NCI-H1417 treated with DMSO at 0.1 percent for 48 hours (cell line): ENCODE data around the gene ATP2C1.
A peak's percentile ranks its signal among the peaks of the same experiment; 100 is the strongest.
"Not testable (repeated sequence)": the region's sequence is repeated elsewhere in the genome, so short reads cannot be mapped to it uniquely, and the experiment has no call there.

Experiments used
- DNase-seq: peaks from one replicate; lab custom pipeline; 2025; lab: John Stamatoyannopoulos, UW

ATP2C1 gene, protein sequence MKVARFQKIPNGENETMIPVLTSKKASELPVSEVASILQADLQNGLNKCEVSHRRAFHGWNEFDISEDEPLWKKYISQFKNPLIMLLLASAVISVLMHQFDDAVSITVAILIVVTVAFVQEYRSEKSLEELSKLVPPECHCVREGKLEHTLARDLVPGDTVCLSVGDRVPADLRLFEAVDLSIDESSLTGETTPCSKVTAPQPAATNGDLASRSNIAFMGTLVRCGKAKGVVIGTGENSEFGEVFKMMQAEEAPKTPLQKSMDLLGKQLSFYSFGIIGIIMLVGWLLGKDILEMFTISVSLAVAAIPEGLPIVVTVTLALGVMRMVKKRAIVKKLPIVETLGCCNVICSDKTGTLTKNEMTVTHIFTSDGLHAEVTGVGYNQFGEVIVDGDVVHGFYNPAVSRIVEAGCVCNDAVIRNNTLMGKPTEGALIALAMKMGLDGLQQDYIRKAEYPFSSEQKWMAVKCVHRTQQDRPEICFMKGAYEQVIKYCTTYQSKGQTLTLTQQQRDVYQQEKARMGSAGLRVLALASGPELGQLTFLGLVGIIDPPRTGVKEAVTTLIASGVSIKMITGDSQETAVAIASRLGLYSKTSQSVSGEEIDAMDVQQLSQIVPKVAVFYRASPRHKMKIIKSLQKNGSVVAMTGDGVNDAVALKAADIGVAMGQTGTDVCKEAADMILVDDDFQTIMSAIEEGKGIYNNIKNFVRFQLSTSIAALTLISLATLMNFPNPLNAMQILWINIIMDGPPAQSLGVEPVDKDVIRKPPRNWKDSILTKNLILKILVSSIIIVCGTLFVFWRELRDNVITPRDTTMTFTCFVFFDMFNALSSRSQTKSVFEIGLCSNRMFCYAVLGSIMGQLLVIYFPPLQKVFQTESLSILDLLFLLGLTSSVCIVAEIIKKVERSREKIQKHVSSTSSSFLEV

DNA sequence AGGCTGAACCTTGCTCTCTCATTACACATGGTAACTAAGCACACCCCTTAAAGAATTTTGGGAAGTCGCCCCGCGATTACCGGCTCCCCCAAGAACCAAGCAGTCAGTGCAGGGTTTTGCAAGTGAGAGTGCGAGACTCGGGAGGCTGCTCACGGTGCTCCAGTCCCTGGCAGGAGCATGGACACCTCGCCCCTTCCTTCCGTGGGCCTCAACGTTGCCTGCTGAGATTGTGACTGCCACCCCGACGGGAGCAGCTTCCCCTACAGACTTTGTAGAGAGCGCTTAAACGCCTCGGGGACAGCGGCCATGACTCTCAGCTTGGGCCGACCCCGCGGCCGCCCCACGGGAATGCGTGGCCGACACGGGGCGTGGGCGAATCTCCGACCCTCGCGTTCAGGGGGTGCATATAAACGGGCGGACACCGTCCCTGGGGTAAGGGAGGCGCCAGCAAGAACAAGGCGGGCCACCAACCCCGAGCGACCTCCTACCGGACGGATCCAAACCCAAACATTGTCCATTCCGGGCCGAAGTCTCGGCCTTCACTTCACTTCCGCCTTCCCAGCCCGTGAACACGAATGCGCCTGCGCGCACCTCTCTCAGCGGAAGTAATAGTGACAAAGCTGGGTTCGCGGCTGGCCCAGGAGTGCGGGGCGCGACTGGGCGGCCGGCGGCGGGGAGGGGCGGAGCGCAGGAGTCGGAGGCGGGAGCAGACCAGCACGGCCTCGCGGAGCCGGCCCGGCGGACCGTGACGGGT lies at the start of gene ATP2C1:
TSS of gene ATP2C1 (plus strand) at position 709 of the 754 bp plus-strand sequence. CDS start 686 bp downstream, outside the sequence.
- peak; percentile 88 for DNase-seq

DNA sequence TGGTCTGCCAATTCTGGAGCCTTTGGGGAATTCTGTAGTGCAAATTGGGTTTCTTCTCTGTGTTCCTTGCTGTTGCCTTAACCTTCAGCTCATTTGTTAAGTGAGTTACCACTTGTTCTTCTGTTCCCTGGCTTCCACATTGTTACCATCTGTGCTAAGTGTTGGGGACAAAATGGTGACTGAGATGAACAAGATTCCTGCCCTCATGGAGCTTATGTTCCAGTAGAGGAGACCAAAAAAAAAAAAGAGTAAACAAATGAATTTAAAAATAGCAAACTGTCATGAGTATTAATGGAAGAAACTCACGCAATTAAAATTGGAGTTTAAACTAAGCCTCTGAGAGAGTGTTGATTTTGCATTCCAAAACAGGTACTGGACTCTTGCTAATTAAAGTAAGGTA lies 49.4 kb upstream of the ATP2C1 start:
- DNase-seq = no peak

DNA sequence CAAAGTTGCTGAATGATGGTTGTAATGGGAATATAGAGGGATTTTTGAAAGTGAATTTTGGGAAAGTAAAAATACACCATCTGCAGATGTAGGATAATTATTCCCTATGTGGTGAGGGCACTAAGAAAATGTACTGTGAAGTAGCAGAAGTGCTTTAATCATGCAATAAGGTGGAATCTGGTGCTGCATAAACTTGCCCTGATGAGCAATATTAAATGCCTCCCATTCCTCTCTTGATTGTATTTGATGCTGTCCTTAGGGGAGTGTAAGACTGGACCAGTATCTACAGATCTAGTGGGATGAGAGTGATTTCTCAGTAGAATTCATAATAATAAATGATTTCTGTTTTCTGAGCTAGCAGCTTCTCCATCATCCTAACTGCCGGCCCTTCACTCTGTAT lies 47.7 kb upstream of the ATP2C1 start:
- no peak for DNase-seq

DNA sequence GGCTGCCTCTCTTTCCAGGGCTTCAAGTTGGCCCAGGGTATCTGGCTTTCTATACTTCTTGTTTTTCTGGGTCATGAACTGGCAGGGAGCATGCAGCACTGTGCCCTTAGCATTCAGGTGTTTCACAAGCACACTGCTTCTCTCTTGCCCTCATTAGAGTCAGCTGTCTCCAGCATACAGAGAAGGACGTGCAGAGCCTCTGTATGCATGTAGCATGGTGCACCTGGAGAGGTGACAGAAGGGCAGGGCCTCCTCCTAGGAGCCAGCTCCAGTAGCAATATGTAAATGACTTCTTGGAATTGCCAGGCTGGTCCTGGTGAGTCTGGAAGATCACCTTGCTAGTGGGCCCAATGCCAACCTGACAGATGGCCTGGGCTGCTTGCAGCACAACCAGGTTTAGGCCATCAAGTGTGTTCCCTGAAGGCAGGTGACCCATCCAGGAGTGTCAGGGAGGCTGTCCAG lies 44.8 kb upstream of the ATP2C1 start:
- DNase-seq = peak; percentile 36

DNA sequence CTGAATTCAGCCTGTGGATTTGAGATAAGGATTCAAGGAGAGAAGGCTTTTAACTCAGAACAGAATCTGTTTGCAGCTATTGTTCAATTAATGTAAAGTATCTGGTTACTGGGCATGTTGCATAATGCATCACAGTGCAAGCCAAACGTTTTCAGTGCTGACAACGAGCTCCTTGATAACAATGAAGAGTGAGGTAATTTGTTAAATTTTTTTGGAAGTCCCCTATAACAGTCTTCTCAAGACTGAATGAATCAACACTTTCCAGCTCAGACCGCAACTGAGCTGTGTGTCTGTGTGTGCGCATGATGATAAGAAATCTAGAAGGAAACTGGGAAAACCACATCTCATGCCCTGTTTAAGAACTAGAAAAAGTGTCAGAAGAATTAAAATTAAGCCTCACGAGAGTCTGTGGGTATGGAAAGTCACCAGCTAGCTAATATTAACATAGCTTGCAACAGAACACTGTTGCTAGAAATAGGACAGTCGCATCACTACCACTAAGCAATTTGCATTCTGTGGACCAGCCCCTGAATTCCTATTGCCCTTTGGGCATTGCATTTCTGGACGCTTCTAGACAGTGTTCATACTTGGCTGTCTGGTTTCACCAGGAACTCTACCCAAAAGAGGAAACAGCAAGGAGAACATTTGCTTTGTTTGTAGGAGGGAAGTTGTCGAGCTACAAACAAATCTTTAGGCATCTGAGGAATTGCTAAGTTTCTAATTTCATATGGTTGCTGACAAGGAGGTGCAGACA lies 43.7 kb upstream of the ATP2C1 start:
- DNase-seq = no peak

DNA sequence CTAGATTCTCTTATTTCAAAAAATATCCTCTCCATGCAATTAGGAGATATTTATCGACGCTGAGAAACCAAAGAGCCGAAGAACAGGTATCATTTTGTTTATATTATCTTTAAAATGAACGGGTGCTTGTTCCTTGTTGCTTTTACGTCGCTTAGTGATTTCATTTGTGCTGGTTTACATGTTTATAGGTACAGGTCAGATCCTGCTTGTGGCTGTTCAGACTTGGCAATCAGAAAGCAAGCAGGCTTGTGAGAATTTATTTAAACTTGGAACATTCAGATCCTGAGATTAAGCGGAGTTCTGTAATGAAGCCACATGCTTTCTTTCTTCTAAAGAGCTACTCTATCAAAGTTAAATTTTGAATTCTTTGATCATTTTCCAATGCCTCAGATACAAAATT lies 43.0 kb upstream of the ATP2C1 start:
- no peak for DNase-seq

DNA sequence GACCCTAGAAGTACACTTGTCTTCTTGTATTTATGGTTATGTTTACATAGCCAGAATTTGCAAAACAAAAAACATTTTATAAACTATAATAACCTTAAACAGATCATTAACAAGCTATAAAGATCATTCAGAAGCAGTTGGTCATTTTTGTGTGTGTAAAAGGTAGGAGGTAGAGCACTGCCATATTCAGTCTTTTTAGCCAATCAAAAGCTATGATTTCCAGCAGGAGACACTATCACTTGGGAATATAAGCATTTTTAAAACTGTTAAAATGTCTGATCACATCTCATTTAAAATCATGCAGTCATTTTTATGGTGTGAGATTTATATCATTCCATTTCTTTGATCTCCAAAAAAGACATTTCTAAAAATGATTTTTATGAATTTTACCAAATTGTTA lies 42.6 kb upstream of the ATP2C1 start:
- no peak for DNase-seq

DNA sequence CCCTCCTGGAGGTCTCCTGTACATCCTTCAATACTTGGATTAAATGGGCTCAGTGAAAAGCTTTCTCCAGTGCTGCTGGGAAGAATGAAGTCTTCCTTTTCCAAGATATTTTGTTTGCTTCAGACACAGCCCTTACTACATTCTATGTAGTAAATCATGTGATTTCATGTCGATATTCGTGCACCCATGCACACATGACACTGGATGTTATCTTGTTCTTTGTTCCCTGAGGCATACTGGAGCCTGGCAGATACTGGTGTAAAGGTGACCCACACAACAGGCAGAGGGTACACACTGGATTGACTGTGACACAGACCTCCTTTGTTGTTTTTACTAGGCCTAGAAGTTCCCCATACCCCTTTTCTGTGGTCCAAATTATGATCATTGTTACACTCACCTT lies 40.3 kb upstream of the ATP2C1 start:
- DNase-seq = no peak

DNA sequence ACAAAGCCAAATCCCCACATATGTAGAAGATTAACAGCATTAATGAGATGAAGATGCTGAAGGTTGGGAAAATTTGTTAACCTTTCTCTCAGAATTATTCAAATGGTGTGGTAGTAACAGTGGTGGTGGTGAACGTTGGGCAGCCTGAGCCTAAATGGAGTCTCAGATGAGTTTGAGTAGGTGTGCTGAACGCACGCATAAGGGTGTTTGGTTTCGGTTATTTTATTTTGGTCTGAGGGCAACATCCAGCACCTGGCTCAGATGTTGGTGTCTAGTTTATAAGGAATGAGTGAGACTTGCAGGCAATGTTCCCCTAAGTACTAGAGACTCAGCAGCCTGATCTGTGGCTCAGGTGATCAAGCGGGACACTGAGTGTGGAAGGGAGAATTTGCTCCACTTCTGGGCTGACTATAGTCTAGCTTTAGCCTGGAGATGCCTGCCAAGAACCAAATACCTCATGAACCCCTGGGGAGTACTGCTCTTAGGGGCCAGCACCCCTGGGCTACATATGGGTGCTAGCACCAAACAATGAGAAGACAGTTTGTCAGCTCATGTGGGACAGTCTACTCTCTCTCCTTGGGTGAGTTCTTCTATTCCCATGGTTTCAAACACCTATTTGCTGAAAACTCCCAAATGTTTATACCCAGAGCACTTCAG lies 39.5 kb upstream of the ATP2C1 start:
- no peak for DNase-seq

DNA sequence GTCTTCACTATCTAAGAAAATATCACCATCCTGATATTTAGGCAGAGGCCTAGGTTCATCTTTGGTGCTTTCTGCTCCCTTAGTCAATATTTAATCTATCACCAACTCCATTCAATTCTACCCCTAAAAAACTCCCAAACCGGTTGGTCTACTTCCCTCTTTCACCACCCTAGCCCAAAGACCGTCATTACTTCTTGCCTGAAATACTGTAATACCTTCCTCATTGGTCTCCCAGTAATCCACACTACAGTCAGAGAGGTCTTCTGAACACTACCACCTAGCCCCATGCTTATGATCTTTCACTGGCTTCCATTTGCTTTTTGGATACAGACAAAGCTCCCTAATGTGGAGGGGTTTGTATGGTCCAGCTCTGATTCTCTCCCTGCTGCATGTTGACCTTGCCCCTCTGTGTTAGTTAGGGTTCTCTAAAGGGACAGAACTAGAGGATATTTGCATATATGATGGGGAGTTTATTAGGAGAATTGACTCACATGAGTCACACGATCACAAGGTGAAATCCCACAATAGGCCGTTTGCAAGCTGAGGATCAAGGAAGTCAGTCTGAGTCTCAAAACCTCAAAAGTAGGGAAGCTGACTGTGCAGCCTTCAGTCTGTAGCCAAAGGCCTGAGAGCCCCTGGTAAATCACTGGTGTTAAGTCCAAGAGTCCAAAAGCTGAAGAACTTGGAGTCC lies 36.4 kb upstream of the ATP2C1 start:
- no peak for DNase-seq

DNA sequence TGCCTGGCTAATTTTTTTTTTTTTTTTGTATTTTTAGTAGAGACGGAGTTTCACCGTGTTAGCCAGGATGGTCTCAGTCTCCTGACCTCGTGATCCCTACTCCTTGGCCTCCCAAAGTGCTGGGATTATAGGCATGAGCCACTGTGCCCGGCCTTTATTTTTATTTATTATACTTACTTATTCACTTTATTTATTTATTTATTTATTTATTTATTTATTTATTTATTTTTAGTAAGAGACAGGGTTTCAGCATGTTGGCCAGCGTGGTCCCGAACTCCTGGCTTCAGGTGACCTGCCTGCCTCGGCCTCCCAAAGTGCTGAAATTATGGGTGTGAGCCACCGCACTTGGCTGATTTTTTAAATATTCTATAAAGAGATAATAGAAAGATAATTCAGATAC lies 31.8 kb upstream of the ATP2C1 start:
- DNase-seq = not testable (repeated sequence)

DNA sequence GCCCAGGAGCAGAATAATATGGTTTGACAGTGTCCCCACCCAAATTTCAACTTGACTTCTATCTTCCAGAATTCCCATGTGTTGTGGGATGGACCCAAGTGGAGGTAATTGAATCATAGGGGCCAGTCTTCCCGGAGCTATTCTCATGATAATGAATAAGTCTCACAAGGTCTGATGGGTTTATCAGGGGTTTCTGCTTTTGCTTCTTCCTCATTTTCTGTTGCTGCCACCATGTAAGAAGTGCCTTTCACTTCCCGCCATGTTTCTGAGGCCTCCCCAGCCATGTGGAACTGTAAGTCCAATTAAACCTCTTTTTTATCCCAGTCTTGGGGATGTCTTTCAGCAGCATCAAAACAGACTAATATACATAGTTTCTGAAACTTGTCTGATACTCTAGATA lies 28.4 kb upstream of the ATP2C1 start:
- no peak for DNase-seq

DNA sequence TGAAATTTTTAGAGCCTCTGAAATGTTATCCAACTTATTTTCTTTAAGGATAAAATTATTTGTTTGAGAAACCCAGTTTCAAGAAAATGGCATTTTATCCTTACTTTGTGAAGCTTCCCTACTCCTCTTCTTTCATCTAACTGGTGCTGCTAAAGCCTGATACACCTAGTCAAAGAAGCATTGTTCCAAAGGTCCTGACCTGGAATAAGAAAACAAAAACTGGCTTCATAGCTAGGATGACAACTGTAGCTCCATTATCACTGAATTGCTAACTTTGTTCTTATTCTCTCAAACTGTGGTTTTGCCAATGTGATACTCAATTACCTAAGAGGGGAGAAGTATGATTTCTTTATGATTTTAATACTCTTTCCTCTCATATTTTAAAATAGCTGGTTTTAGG lies 27.6 kb upstream of the ATP2C1 start:
- DNase-seq = no peak

DNA sequence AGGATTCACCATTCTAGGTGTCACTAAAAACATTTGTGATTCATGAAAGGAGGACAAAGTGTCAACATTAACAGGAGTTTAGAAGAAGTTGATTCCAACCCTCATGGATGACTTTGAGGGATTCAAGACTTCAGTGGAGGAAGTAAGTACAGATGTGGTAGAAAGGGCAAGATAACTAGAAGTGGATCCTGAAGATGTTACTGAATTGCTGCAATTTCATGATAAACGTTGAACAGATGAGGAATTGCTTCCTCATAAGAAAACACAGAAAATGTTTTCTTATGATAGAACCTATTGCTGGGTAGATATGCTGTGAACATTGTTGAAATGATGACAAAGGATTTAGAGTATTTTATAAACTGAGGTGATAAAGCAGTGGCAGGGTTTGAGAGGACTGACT lies 23.5 kb upstream of the ATP2C1 start:
- DNase-seq = no peak

DNA sequence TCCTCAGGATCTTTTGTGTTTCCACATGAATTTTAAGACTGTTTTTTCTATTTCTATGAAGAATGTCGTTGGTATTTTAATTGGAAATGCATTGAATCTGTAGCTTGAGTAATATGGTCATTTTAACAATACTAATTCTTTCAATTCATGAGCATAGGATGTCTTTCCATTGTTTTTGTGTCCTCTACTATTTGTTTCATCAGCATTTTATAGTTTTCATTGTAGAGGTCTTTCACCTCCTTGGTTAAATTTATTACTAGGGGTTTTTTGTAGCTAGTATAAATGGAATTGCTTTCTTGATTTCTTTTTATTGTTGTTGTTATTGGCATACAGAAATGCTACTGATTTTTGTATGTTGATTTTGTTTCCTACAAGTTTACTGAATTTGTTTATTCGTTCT lies 17.3 kb upstream of the ATP2C1 start:
- DNase-seq = no peak

DNA sequence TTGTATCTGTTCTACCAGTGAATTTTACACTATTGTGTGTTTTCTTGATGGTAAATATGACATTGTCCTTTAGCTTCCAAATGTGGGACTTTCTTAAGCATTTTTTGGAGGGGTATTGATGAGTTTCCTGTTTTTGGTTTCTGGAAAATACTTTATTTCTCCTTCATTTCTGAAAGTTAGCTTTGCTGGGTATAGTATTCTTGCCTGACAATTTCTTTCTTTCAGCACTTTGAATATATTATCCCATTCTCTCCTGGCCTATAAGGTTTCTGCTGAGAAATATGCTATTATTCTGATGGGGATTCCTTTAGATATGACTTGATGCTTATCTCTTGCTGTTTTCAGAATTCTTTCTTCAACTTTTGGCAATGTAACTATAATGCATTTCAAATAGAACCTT lies 15.4 kb upstream of the ATP2C1 start:
- DNase-seq = no peak

DNA sequence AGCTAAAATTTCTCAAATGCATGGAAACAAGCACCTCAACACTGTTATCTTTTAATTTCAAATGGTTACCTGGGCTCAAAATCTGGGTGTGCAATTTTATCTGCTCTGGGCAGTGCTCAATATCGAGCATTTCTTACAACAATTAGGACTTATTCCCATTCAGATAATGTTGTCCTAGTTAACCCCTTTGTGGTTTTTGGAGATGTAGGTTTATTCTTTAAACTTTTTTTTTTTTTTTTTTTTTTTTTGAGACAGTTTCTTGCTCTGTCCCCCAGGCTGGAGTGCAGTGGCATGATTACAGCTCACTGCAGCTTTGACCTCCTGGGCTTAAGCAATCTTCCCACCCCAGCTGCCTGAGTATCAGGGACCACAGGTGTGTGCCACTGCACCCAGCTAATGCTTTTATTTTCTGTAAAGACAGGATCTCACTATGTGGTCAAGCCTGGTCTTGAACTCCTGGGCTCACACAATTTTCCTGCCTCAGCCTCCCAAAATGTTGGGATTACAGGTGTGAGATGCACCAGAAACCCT lies 4.4 kb upstream of the ATP2C1 start:
- DNase-seq = no peak

DNA sequence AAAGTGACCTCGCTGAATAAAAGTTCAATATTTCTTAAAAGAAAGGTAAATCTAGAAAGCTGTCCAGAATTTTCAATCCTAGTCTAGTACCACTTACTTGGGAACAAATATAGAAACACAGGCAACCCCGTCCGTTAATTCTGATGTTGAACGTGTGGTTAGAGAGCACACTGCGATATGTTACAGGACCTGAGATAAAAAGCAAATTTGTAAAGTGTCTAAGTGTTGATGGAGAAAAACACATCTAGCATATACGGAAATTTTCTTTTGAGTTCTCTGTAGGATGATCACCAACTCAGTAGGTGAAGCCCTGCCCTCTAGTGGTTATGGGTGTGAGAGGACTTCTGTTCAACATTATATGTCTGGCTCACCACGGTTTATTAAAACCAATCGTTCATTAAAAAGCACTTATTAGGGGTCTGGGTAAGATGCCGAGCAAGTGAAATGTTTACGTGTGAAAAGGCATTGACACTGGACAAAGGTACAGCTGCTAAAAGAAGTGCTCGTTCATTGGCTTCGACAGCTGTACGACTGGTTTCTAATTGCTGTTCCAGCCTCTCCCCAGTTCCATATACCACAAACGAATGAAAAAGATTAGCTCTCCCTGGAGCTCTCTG lies 1.0 kb upstream of the ATP2C1 start:
- DNase-seq = peak; percentile 45

DNA sequence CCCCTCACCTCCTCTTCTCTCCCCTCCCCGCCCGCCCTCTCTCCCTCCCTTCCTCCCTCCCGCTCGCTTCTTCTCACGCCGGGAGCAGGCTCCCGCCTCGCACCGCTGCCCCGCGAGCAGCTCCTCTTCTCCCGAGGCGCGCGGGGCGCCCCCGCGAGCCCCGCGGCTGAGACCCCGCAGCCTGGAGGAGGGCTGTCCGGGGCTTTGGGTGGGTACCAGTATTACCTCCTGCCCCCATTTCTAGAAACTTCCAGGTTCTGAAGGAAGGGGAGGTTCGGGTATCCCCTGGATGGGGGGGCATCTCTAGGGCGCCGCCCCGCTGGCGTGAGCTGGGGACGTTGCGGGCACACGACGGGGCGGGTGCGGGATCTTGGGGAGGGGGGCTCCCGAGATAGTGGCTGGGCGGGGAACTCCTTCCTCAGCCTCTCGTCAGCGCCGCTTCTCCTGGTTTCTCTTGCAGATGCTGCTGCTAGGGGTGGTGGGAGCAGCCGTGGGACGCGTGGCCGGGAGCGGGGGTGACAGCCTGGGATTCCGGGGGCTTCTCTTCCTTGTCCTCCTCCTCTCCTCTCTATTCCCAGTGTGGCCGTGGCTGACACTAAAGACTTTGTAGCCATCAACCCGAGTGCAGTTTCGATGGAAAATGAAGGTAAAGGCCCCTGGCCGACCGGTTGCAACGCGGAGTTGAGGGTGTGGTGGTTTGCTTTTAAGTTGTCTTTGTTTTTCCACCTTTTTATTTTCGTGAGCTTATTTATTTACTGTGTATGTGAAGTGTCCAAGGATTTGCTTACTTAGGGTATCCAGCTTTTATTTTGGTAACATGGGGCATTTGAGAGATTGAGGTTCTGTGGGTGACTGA lies 474 bp downstream of the ATP2C1 start:
- DNase-seq = no peak
